HepG2 (cell line): ENCODE measurements around the gene EGR4. TPM values are rescaled to one million over a fixed set of nuclear protein-coding genes. Genes with fewer than 3 reads are reported as not detected.
A peak's percentile ranks its signal among the peaks of the same experiment; 100 is the strongest.

ENCODE experiments used
- FIP1L1 ChIP-seq: fragments of 200-400 bp; formaldehyde crosslinking; IDR thresholded peaks from 2 replicates; pipeline ENCODE4 v1.6.1; 2018; ENCODE audit warnings: low read depth, mild to moderate bottlenecking, low read length, moderate library complexity, borderline replicate concordance; ENCODE audit not compliant: insufficient read depth
- MAFK ChIP-seq, 2 experiments: IDR thresholded peaks in 1 of 2; conservative IDR thresholded peaks in 1 of 2; 2 replicates each; pipeline ENCODE4 v1.6.1; 2011; ENCODE audit warnings: improper control_type of control experiment in 2 of 2, low read length in 2 of 2
- MIER3 ChIP-seq: IDR thresholded peaks from 2 replicates; pipeline ENCODE4 v1.6.1; 2016; ENCODE audit warnings: missing compliant biosample characterization, borderline replicate concordance
- PAXIP1 ChIP-seq: sonication (generic); formaldehyde crosslinking; conservative IDR thresholded peaks from 2 replicates; pipeline ENCODE4 v1.4.0; 2020; ENCODE audit warnings: mild to moderate bottlenecking, missing genetic modification reagents, moderate library complexity
- PCBP2 ChIP-seq: fragments of 200-400 bp; formaldehyde crosslinking; optimal IDR thresholded peaks from 2 replicates; pipeline ENCODE3; 2018; ENCODE audit warnings: low read length, low read depth; ENCODE audit not compliant: poor library complexity, severe bottlenecking
- PRDM10 ChIP-seq: sonication (generic); formaldehyde crosslinking; IDR thresholded peaks from 2 replicates; pipeline ENCODE4 v1.4.0; 2020; ENCODE audit warnings: low read depth, missing genetic modification reagents
- REST ChIP-seq, 2 experiments: IDR thresholded peaks; 2 replicates each; pipeline ENCODE4 v1.6.1; 2011 to 2012; ENCODE audit warnings: low read length in 2 of 2, borderline replicate concordance in 1 of 2, low read depth in 1 of 2, mild to moderate bottlenecking in 1 of 2, moderate library complexity in 1 of 2
- SIX4 ChIP-seq: sonication (generic); formaldehyde crosslinking; IDR thresholded peaks from 2 replicates; pipeline ENCODE4 v1.4.0; 2020; ENCODE audit warnings: missing genetic modification reagents
- SMAD3 ChIP-seq: sonication (generic); formaldehyde crosslinking; IDR thresholded peaks from 2 replicates; pipeline ENCODE4 v1.4.0; 2020; ENCODE audit warnings: missing genetic modification reagents
- SYNCRIP ChIP-seq: fragments of 200-400 bp; formaldehyde crosslinking; IDR thresholded peaks from 2 replicates; pipeline ENCODE4 v1.6.1; 2018; ENCODE audit warnings: mild to moderate bottlenecking, low read depth, low read length; ENCODE audit not compliant: insufficient read depth
- ZNF101 ChIP-seq: sonication (generic); formaldehyde crosslinking; IDR thresholded peaks from 2 replicates; pipeline ENCODE4 v1.4.0; 2020; ENCODE audit warnings: mild to moderate bottlenecking, low read depth, missing genetic modification reagents, borderline replicate concordance
- ZNF121 ChIP-seq: sonication (generic); formaldehyde crosslinking; IDR thresholded peaks from 2 replicates; pipeline ENCODE4 v1.5.0; 2020; ENCODE audit warnings: mild to moderate bottlenecking, missing genetic modification reagents
- ZNF143 ChIP-seq: sonication (generic); formaldehyde crosslinking; IDR thresholded peaks from 2 replicates; pipeline ENCODE4 v1.4.0; 2020; ENCODE audit warnings: missing genetic modification reagents
- ZNF253 ChIP-seq: sonication (generic); formaldehyde crosslinking; IDR thresholded peaks from 2 replicates; pipeline ENCODE4 v1.8.0; 2022; ENCODE audit warnings: mild to moderate bottlenecking, missing genetic modification reagents, borderline replicate concordance
- ZNF256 ChIP-seq: sonication (generic); formaldehyde crosslinking; conservative IDR thresholded peaks from 2 replicates; pipeline ENCODE4 v1.4.0; 2020; ENCODE audit warnings: missing genetic modification reagents
- ZNF30 ChIP-seq: sonication (generic); formaldehyde crosslinking; IDR thresholded peaks from 2 replicates; pipeline ENCODE4 v1.5.0; 2020; ENCODE audit warnings: mild to moderate bottlenecking, missing genetic modification reagents
- ZNF432 ChIP-seq: sonication (generic); formaldehyde crosslinking; IDR thresholded peaks from 2 replicates; pipeline ENCODE4 v1.5.0; 2020; ENCODE audit warnings: missing genetic modification reagents, mild to moderate bottlenecking, borderline replicate concordance
- ZNF773 ChIP-seq: sonication (generic); formaldehyde crosslinking; IDR thresholded peaks from 2 replicates; pipeline ENCODE4 v1.4.0; 2020; ENCODE audit warnings: missing genetic modification reagents, borderline replicate concordance
- polyA plus RNA-seq, 8 experiments: library from polyadenylated mRNA; depleted of rRNA in 3 of 8; stranded (reverse) in 7 of 8; unstranded in 1 of 8; fragments of >200 nt; fragmentation: Illumina TruSeq in 4 of 8; extraction: Trizol in 4 of 8; gene quantifications; 2 replicates each; pipeline versions ENCODE4 v1.2.1 to v1.2.3, GENCODE V29; 2011 to 2016; ENCODE audit warnings: low read depth in 4 of 8, missing spikeins in 1 of 8, mixed read lengths in 1 of 8; ENCODE audit not compliant: insufficient read depth in 1 of 8
- total RNA-seq, 5 experiments: library from RNA; depleted of rRNA; stranded (reverse); fragments of >200 nt; fragmentation: Illumina TruSeq; extraction: Trizol; gene quantifications; 2 replicates each; pipeline ENCODE4 v1.2.3, GENCODE V29; 2016; ENCODE audit warnings: low read depth in 1 of 5

EGR4 gene
- total and polyA plus RNA-seq, 2 of the 13 experiments (the other 11 are each of a cell fraction or from before 2014, with no cell fraction given), result not detected

GRCh38 chr2:73290049-73290839, 3.1 kb downstream of the EGR4 start (continued):
- no peak for TF ChIP-seq PRDM10 (CRISPR knock-in tag)
- no peak for TF ChIP-seq ZNF101 (CRISPR knock-in tag)
- TF ChIP-seq ZNF253 (CRISPR knock-in tag), result no peak
- no peak for TF ChIP-seq ZNF432 (CRISPR knock-in tag)
- TF ChIP-seq MAFK (conservative IDR thresholded peaks at IDR 0.05 in 1 of 2, IDR thresholded peaks at IDR 0.05 in 1 of 2; ENCODE audit: low read length in 2 of 2), result no peak
- no peak for TF ChIP-seq ZNF773 (CRISPR knock-in tag)
- no peak for TF ChIP-seq SYNCRIP
- TF ChIP-seq SIX4 (CRISPR knock-in tag), result no peak
- no peak for TF ChIP-seq PAXIP1
- TF ChIP-seq FIP1L1, result no peak
- no peak for TF ChIP-seq MIER3 (CRISPR knock-in tag)
- peak; percentile 23 to 87 for TF ChIP-seq REST (IDR thresholded peaks at IDR 0.05; ENCODE audit: borderline replicate concordance in 1 of 2, low read depth in 1 of 2, low read length in 2 of 2)
- no peak for TF ChIP-seq ZNF121 (CRISPR knock-in tag)
- TF ChIP-seq ZNF256 (CRISPR knock-in tag), result no peak
- no peak for TF ChIP-seq ZNF30 (CRISPR knock-in tag)
- no peak for TF ChIP-seq PCBP2
- no peak for TF ChIP-seq ZNF143 (CRISPR knock-in tag)
- peak; percentile 54; the same call in 1 of the 2 replicates for TF ChIP-seq SMAD3
